Stimulated activated CD8-positive, alpha-beta memory T cell treated with anti-CD3 and anti-CD28 coated beads, Interleukin-4, amount 100 ng/mL, for 4 hours (primary cell): ENCODE data around the gene CD48.
A peak's percentile ranks its signal among the peaks of the same experiment; 100 is the strongest.

ENCODE experiments used
- DNase-seq, 2 donors: peaks; one replicate each; pipeline ENCODE4 v3.0.0-alpha.2; 2020; ENCODE audit warnings: low read depth in 2 of 2, low spot score in 1 of 2

The CD48 gene

GRCh38 chr1:160711602-160712311 lies at the start of gene CD48:
CD48 (minus strand) TSS chr1:160711822; CDS start chr1:160711763, 59 bp downstream.
- peak in 1 of 2 donors; percentile 24 for DNase-seq

GRCh38 chr1:160761046-160761445 lies 49.4 kb upstream of the CD48 start:
- no peak for DNase-seq

GRCh38 chr1:160759740-160760139 lies 48.1 kb upstream of the CD48 start:
- DNase-seq, result no peak

GRCh38 chr1:160758521-160758920 lies 46.9 kb upstream of the CD48 start:
- DNase-seq, result no peak

- DNase-seq, result no peak
Measured at GRCh38 chr1:160756849-160757201, 45.2 kb upstream of the CD48 start.

- DNase-seq, result peak in 1 of 2 donors; percentile 28
Measured at GRCh38 chr1:160755911-160756848, 44.6 kb upstream of the CD48 start.

- DNase-seq, result no peak
Measured at GRCh38 chr1:160755461-160755860, 43.8 kb upstream of the CD48 start.

- DNase-seq, result no peak
Measured at GRCh38 chr1:160753594-160753993, 42.0 kb upstream of the CD48 start.

GRCh38 chr1:160752924-160753323 lies 41.3 kb upstream of the CD48 start:
- no peak for DNase-seq

GRCh38 chr1:160752406-160752805 lies 40.8 kb upstream of the CD48 start:
- no peak for DNase-seq

GRCh38 chr1:160750608-160751007 lies 39.0 kb upstream of the CD48 start:
- no peak for DNase-seq

GRCh38 chr1:160748878-160749269 lies 37.3 kb upstream of the CD48 start:
- no peak for DNase-seq

- no peak for DNase-seq
Measured at GRCh38 chr1:160748181-160748877, 36.7 kb upstream of the CD48 start.

GRCh38 chr1:160747717-160748116 lies 36.1 kb upstream of the CD48 start:
- no peak for DNase-seq

GRCh38 chr1:160746836-160747500 lies 35.3 kb upstream of the CD48 start:
- DNase-seq, result no peak

GRCh38 chr1:160745551-160745950 lies 33.9 kb upstream of the CD48 start:
- DNase-seq, result no peak

- no peak for DNase-seq
Measured at GRCh38 chr1:160744852-160745520, 33.4 kb upstream of the CD48 start.

- no peak for DNase-seq
Measured at GRCh38 chr1:160744199-160744851, 32.7 kb upstream of the CD48 start.

- DNase-seq, result no peak
Measured at GRCh38 chr1:160743266-160743665, 31.6 kb upstream of the CD48 start.
